Upper lobe of left lung (tissue), 6 donors: ENCODE measurements around the gene PCDHA6. TPM values are rescaled to one million over a fixed set of nuclear protein-coding genes. Genes with fewer than 3 reads are reported as not detected.

Experiments
- ATAC-seq, 2 donors: fragments of 200-7000 bp; cut with Tn5 transposase; one replicate each; pipeline ENCODE4 v1.9.1; 2022; ENCODE audit warnings: mild to moderate bottlenecking in 2 of 2, moderate library complexity in 2 of 2; ENCODE audit not compliant: low FRiP score in 2 of 2
- DNase-seq, 2 donors: peaks; one replicate each; pipeline ENCODE4 v3.0.0-alpha.2; 2019 to 2020
- H3K27ac ChIP-seq, 4 donors: fragments of 200-600 bp; sonication (generic); one replicate each; pipeline ENCODE4 v1.5.1; 2016 to 2019
- H3K27me3 ChIP-seq, 4 donors: fragments of 200-600 bp; sonication (generic); one replicate each; pipeline ENCODE4 v1.5.1; 2017 to 2019
- H3K36me3 ChIP-seq, 4 donors: fragments of 200-600 bp; sonication (generic); one replicate each; pipeline ENCODE4 v1.5.1; 2016 to 2019
- H3K4me1 ChIP-seq, 4 donors: fragments of 200-600 bp; sonication (generic); one replicate each; pipeline ENCODE4 v1.5.1; 2018 to 2019
- H3K4me3 ChIP-seq, 4 donors: fragments of 200-600 bp; sonication (generic); one replicate each; pipeline ENCODE4 v1.5.1; 2017 to 2019; ENCODE audit warnings: mild to moderate bottlenecking in 2 of 4, moderate library complexity in 1 of 4
- H3K9me3 ChIP-seq, 4 donors: fragments of 200-600 bp; sonication (generic); one replicate each; pipeline ENCODE4 v1.5.1; 2018 to 2019
- EP300 ChIP-seq, 4 donors: sonication (generic); formaldehyde crosslinking; IDR thresholded peaks; one replicate each; pipeline ENCODE4 v1.5.1; 2017; ENCODE audit warnings: antibody characterized with exemption in 4 of 4, control low read depth in 2 of 4
- POLR2A ChIP-seq, 4 donors: fragments of 450-650 bp; IDR thresholded peaks; one replicate each; pipeline ENCODE4 v1.5.1; 2016 to 2017; ENCODE audit warnings: antibody characterized with exemption in 4 of 4, mild to moderate bottlenecking in 2 of 4
- POLR2AphosphoS5 ChIP-seq, 2 donors: sonication (generic); formaldehyde crosslinking; IDR thresholded peaks; one replicate each; pipeline ENCODE4 v1.5.1; 2017; ENCODE audit warnings: antibody characterized with exemption in 2 of 2
- WGBS, 2 donors: methylation state at CpG; one replicate each; pipeline ENCODE4 v1.1.5; 2017 to 2018; 5-methylcytosine and 5-hydroxymethylcytosine counted together
- total RNA-seq, 6 donors: library from RNA; depleted of rRNA in 4 of 6; stranded (reverse); fragments of >200 nt in 4 of 6; gene quantifications; one replicate each; pipeline versions ENCODE4 v1.1.0 to v1.2.1, GENCODE V29; 2016 to 2021
- TF ChIP-seq, protein P1 (sequence below), 6 experiments: fragments of 450-650 bp in 4 of 6; fragments of 200-600 bp in 2 of 6; sonication (generic) in 2 of 6; IDR thresholded peaks; one replicate each; pipeline ENCODE4 v1.5.1; 2016 to 2019; ENCODE audit warnings: antibody characterized with exemption in 6 of 6
- donor health status: DM: no; HTN: no; CAD: no; lungs with moderate emphysema.
- donor health status: DM: no; HTN: yes; CAD: no; lungs with severe emphysema.

PCDHA6 gene
- total RNA-seq, 6 donors from 2014 or later: 0.44 to 2.1 (median 0.63) TPM

DNA sequence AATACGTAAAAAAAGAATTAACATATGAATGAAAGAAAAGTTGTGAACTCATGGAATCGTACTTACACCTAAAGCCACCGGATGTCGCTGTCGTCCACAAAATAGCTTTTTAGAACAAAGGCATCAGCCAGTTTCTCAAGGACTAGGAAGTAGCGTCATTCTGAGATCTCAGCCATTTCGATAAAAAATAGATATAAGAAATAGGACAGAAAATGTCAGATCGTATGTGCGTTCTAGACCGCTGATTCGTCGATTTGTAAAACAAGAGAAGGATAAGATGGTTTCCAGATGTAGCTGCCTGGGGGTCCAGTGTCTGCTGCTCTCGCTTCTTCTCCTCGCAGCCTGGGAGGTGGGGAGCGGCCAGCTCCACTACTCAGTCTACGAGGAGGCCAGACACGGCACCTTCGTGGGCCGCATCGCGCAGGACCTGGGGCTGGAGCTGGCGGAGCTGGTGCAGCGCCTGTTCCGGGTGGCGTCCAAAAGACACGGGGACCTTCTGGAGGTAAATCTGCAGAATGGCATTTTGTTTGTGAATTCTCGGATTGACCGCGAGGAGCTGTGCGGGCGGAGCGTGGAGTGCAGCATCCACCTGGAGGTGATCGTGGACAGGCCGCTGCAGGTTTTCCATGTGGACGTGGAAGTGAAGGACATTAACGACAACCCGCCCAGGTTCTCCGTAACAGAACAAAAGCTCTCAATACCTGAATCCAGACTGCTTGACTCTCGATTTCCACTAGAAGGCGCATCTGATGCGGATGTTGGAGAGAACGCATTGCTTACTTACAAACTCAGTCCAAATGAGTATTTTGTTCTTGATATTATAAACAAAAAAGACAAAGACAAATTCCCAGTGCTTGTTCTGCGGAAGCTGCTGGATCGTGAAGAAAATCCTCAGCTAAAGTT is 28.3 kb downstream of the PCDHA6 start, which contains the start of gene PCDHA10:
TSS of gene PCDHA10 (plus strand) at position 126 of the 903 bp plus-strand sequence. CDS start at position 278, 152 bp downstream.
- DNase-seq (peak in 1 of 2 donors; percentile 59), ATAC-seq (no peak)
- Histone ChIP-seq H3K36me3 (no peaks in the 10 kb centered on the region), H3K4me1 (no peaks in the 10 kb centered on the region), H3K4me3 (peak within 1 kb of the TSS in 3 of 4 donors; percentile 33 to 35 (median 34)), H3K9me3 (peaks cover 0 to 31% (median 25%) of the 10 kb centered on the region in 4 donors), H3K27me3 (no peaks in the 10 kb centered on the region), H3K27ac (peak within 1 kb of the TSS in 1 of 4 donors; percentile 56)
- TF ChIP-seq, protein P1, sequence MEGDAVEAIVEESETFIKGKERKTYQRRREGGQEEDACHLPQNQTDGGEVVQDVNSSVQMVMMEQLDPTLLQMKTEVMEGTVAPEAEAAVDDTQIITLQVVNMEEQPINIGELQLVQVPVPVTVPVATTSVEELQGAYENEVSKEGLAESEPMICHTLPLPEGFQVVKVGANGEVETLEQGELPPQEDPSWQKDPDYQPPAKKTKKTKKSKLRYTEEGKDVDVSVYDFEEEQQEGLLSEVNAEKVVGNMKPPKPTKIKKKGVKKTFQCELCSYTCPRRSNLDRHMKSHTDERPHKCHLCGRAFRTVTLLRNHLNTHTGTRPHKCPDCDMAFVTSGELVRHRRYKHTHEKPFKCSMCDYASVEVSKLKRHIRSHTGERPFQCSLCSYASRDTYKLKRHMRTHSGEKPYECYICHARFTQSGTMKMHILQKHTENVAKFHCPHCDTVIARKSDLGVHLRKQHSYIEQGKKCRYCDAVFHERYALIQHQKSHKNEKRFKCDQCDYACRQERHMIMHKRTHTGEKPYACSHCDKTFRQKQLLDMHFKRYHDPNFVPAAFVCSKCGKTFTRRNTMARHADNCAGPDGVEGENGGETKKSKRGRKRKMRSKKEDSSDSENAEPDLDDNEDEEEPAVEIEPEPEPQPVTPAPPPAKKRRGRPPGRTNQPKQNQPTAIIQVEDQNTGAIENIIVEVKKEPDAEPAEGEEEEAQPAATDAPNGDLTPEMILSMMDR (IDR thresholded peaks at IDR 0.05): peak in 3 of 6 experiments; percentile 6 to 29 (median 12)
- TF ChIP-seq EP300 (IDR thresholded peaks at IDR 0.05): no peak
- WGBS, 2 donors: 22 to 23% methylated on average over 30 to 44 of the region's 44 CpGs

DNA sequence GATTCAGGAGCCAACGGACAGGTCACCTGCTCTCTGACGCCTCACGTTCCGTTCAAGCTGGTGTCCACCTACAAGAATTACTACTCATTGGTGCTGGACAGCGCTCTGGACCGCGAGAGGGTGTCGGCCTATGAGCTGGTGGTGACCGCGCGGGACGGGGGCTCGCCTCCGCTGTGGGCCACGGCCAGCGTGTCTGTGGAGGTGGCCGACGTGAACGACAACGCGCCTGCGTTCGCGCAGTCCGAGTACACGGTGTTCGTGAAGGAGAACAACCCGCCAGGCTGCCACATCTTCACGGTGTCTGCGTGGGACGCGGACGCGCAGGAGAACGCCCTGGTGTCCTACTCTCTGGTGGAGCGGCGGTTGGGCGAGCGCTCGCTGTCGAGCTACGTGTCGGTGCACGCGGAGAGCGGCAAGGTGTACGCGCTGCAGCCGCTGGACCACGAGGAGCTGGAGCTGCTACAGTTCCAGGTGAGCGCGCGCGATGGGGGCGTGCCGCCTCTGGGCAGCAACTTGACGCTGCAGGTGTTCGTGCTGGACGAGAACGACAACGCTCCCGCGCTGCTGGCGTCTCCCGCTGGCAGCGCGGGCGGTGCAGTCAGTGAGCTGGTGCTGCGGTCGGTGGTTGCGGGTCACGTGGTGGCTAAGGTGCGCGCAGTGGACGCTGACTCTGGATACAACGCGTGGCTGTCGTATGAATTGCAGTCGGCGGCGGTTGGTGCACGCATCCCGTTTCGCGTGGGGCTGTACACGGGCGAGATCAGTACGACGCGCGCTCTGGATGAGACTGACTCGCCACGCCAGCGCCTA is 29.6 kb downstream of the PCDHA6 start:
- TF ChIP-seq EP300 (IDR thresholded peaks at IDR 0.05) (no peak), POLR2AphosphoS5 (IDR thresholded peaks at IDR 0.05) (no peak), POLR2A (IDR thresholded peaks at IDR 0.05) (no peak)
- TF ChIP-seq, protein P1 (IDR thresholded peaks at IDR 0.05): no peak
- H3K27ac ChIP-seq: no peak overlapping the region
- no peaks in the 10 kb centered on the region for H3K4me1 ChIP-seq
- ATAC-seq: no peak
- WGBS, 2 donors: 61 to 73% methylated on average over 29 to 72 of the region's 94 CpGs
- no peaks in the 10 kb centered on the region for H3K36me3 ChIP-seq
- H3K4me3 ChIP-seq: no peak overlapping the region
- H3K27me3 ChIP-seq: no peaks in the 10 kb centered on the region
- H3K9me3 ChIP-seq: peaks cover 0 to 42% (median 35%) of the 10 kb centered on the region in 4 donors
- DNase-seq: peak in 1 of 2 donors; percentile 80

DNA sequence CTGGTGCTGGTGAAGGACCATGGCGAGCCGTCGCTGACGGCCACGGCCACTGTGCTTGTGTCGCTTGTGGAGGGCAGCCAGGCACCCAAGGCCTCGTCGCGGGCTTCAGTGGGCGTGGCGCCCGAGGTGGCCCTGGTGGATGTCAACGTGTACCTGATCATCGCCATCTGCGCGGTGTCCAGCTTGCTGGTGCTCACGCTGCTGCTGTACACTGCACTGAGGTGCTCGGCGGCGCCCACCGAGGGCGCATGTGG is 30.2 kb downstream of the PCDHA6 start:
- Histone ChIP-seq H3K9me3 (peaks cover 0 to 47% (median 40%) of the 10 kb centered on the region in 4 donors), H3K4me1 (no peaks in the 10 kb centered on the region), H3K36me3 (no peaks in the 10 kb centered on the region), H3K27me3 (no peaks in the 10 kb centered on the region), H3K4me3 (no peak overlapping the region), H3K27ac (no peak overlapping the region)
- ATAC-seq: no peak
- DNase-seq: peak in 1 of 2 donors; percentile 77
- TF ChIP-seq POLR2AphosphoS5 (IDR thresholded peaks at IDR 0.05): no peak
- WGBS, 2 donors: 62 to 73% methylated on average over 9 to 10 of the region's 22 CpGs

DNA sequence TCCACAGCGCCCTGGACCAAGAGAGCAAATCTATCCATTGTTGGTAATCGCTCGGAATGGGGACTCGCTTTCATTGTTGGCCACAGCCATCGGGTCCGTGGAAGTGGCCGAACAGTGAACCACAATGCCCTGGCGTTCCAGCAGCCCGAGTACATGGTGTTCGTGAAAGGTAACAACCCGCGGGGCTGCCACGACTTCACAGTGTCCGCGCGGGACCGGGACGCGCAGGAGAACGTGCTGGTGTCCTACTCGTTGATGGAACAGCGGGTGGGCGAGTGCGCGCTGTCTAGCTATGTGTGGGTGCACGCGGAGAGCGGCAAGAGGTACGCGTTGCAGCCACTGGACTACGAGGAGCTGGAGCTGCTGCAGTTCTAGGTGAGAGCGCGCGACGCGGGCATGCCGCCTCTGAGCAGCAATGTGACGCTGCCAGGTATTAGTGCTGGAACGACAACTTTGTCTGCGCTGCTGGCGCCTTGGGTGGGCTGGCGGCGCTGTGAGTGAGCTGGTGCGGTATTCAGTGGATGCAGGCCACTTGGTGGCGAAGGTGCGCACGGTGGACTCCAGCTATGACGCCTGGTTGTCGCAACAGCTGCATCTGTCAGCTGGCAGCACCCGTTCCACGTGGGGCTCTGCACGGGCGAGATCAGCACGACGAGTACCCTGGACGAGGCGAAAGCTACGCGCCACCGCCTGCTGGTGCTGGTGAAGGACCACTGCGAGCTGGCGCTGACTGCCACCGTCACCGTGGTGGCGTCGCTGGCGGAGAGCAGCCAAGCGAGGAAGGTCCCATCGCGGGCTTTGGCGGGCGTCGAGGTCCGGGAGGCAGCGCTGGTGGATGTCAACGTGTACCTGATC is 34.9 kb downstream of the PCDHA6 start:
- H3K9me3 ChIP-seq: peaks cover 0 to 36% (median 35%) of the 10 kb centered on the region in 4 donors
- peak in 1 of 2 donors; percentile 75 for DNase-seq
- H3K27ac ChIP-seq: no peak overlapping the region
- no peaks in the 10 kb centered on the region for H3K36me3 ChIP-seq
- peak in 1 of 2 donors; percentile 34 for ATAC-seq
- no peaks in the 10 kb centered on the region for H3K27me3 ChIP-seq
- H3K4me3 ChIP-seq: no peak overlapping the region
- H3K4me1 ChIP-seq: no peaks in the 10 kb centered on the region
- TF ChIP-seq POLR2A (IDR thresholded peaks at IDR 0.05): no peak
- TF ChIP-seq, protein P1 (IDR thresholded peaks at IDR 0.05): no peak
- no peak for TF ChIP-seq POLR2AphosphoS5 (IDR thresholded peaks at IDR 0.05)
- no peak for TF ChIP-seq EP300 (IDR thresholded peaks at IDR 0.05)
- WGBS, 2 donors: 44 to 55% methylated on average over 53 to 67 of the region's 76 CpGs
